ENCODE measurements around the gene ETV1. TPM values are rescaled to one million over a fixed set of nuclear protein-coding genes. Genes with fewer than 3 reads are reported as not detected.

ETV1 gene
- total RNA-seq, 4 donors from 2014 or later: 4.2 to 11.5 (median 7.3) TPM

GRCh38 chr7:13912715-13913278 lies 76.7 kb downstream of the ETV1 start:
- 47 to 83% methylated on average over 4 of the region's 4 CpGs for WGBS, 2 donors (ENCODE audit: low coverage in 1 of 2)
- Histone ChIP-seq H3K9me3 (no peaks in the 10 kb centered on the region), H3K4me3 (no peak overlapping the region), H3K27me3 (no peaks in the 10 kb centered on the region), H3K4me1 (no peaks in the 10 kb centered on the region), H3K36me3 (no peaks in the 10 kb centered on the region), H3K27ac (no peak overlapping the region)
- ATAC-seq: no peak
- TF ChIP-seq EP300 (IDR thresholded peaks at IDR 0.05) (no peak), POLR2A (IDR thresholded peaks at IDR 0.05) (no peak), CTCF (IDR thresholded peaks at IDR 0.05) (no peak), POLR2AphosphoS5 (IDR thresholded peaks at IDR 0.05) (no peak)

DNA sequence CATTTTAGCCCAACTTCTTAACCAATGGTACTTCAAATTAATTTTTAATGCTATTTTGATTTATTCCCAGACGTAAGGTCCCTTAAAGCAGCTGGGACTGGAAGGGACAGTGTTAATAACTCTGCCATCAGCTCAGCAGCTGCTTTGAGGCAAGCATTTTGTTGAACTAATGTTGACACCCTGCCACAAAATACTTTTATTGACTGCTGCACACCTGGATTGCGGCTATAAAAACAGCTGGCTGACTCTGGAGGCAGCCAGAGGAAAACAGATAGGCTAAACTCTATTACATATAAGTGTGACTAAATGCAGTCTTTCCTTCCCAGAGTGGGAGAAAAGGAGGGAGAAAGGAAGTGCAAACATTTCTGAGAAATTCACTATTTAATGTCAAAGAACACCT lies 77.6 kb downstream of the ETV1 start:
- 74 to 82% methylated on average over 2 of the region's 2 CpGs for WGBS, 2 donors (ENCODE audit: low coverage in 1 of 2)
- no peaks in the 10 kb centered on the region for H3K36me3 ChIP-seq
- H3K27me3 ChIP-seq: no peaks in the 10 kb centered on the region
- no peak overlapping the region for H3K4me3 ChIP-seq
- H3K4me1 ChIP-seq: no peaks in the 10 kb centered on the region
- TF ChIP-seq EP300 (IDR thresholded peaks at IDR 0.05): no peak
- no peak for TF ChIP-seq POLR2AphosphoS5 (IDR thresholded peaks at IDR 0.05)
- TF ChIP-seq CTCF (IDR thresholded peaks at IDR 0.05): no peak
- TF ChIP-seq POLR2A (IDR thresholded peaks at IDR 0.05): no peak
- no peak for ATAC-seq
- no peak overlapping the region for H3K27ac ChIP-seq
- no peaks in the 10 kb centered on the region for H3K9me3 ChIP-seq

- H3K27ac ChIP-seq: no peak overlapping the region
- H3K36me3 ChIP-seq: no peaks in the 10 kb centered on the region
- H3K4me1 ChIP-seq: no peaks in the 10 kb centered on the region
- H3K4me3 ChIP-seq: no peak overlapping the region
- no peaks in the 10 kb centered on the region for H3K27me3 ChIP-seq
- no peak for ATAC-seq
- TF ChIP-seq CTCF (IDR thresholded peaks at IDR 0.05) (no peak), POLR2AphosphoS5 (IDR thresholded peaks at IDR 0.05) (no peak), EP300 (IDR thresholded peaks at IDR 0.05) (no peak), POLR2A (IDR thresholded peaks at IDR 0.05) (no peak)
- H3K9me3 ChIP-seq: no peaks in the 10 kb centered on the region
- WGBS, 2 donors (ENCODE audit: low coverage in 1 of 2): 60 to 76% methylated on average over 7 to 8 of the region's 8 CpGs
Observed at GRCh38 chr7:13910805-13911551, 78.5 kb downstream of the ETV1 start.

DNA sequence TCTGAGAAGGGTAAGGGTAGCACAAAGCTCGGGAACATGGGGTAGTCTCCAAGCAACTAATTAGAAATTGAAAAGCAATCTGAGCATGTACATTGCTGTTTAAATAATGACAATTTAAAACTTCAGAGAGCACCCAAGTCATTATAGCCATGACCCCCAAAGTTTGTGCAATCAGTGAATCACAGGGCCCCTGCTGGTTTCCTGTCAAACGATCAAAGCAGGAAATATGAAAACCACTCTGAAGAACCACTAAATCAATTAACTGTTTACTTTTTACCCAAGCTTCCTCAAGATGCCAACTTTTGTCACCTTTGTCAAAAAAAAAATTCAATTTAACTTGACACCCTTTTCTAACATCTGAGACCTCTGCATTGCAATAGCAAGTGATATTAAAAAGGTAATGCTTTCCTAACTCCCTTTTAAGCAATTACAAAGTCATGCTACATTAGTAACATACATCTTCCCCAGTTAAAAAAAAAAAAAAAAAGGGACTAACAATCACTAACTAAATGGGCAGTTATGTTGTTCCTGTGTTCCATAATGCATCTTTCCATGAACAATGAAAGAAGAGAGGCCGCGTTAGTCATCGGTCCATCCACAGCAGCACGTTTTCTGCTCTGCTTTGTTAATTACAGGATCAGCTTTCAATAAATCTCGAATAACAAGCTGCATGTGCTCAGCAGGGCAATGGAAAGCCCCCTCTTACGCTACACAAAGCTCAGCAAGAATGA lies 80.6 kb downstream of the ETV1 start:
- Histone ChIP-seq H3K36me3 (no peaks in the 10 kb centered on the region), H3K4me1 (no peaks in the 10 kb centered on the region), H3K27me3 (no peaks in the 10 kb centered on the region), H3K4me3 (no peak overlapping the region), H3K27ac (no peak overlapping the region), H3K9me3 (no peaks in the 10 kb centered on the region)
- WGBS, 2 donors (ENCODE audit: low coverage in 1 of 2): 73 to 86% methylated on average over 7 to 8 of the region's 8 CpGs
- no peak for ATAC-seq
- no peak for TF ChIP-seq POLR2AphosphoS5 (IDR thresholded peaks at IDR 0.05)
- TF ChIP-seq CTCF (IDR thresholded peaks at IDR 0.05): no peak
- no peak for TF ChIP-seq POLR2A (IDR thresholded peaks at IDR 0.05)
- no peak for TF ChIP-seq EP300 (IDR thresholded peaks at IDR 0.05)
